Loucy (cell line): Measurements from ENCODE around the gene ALAS1.
A peak's percentile ranks its signal among the peaks of the same experiment; 100 is the strongest.

Experiments
- H2AFZ ChIP-seq: fragments of 200-600 bp; sonication (generic); 2 replicates; pipeline ENCODE4 v1.6.0; 2016; ENCODE audit warnings: antibody characterized with exemption, mild to moderate bottlenecking, low read length, moderate library complexity
- H3F3A ChIP-seq: fragments of 200-600 bp; 2 replicates; pipeline ENCODE4 v1.6.0; 2016; ENCODE audit warnings: antibody characterized with exemption, low read depth, mild to moderate bottlenecking
- H3K27me3 ChIP-seq: fragments of 200-600 bp; sonication (generic); 2 replicates; pipeline ENCODE4 v1.6.1; 2014; ENCODE audit warnings: low read length, mild to moderate bottlenecking; ENCODE audit not compliant: insufficient read depth, poor library complexity, severe bottlenecking
- H3K36me3 ChIP-seq: fragments of 200-600 bp; sonication (generic); 2 replicates; pipeline ENCODE4 v1.6.1; 2016; ENCODE audit warnings: low read length; ENCODE audit not compliant: insufficient read depth
- H3K4me1 ChIP-seq: fragments of 200-600 bp; sonication (generic); 2 replicates; pipeline ENCODE4 v1.5.1; 2014; ENCODE audit warnings: low read length, mild to moderate bottlenecking; ENCODE audit not compliant: insufficient read depth, poor library complexity, severe bottlenecking
- H3K4me2 ChIP-seq: fragments of 200-600 bp; sonication (generic); 2 replicates; pipeline ENCODE4 v1.6.0; 2014; ENCODE audit warnings: antibody characterized with exemption, low read length, low read depth, mild to moderate bottlenecking; ENCODE audit not compliant: poor library complexity, severe bottlenecking
- H3K4me3 ChIP-seq: fragments of 200-600 bp; sonication (generic); 2 replicates; pipeline ENCODE4 v1.5.1; 2014; ENCODE audit warnings: low read length, mild to moderate bottlenecking, mixed read lengths; ENCODE audit not compliant: poor library complexity, severe bottlenecking
- H3K79me2 ChIP-seq: fragments of 200-600 bp; sonication (generic); 2 replicates; pipeline ENCODE4 v1.6.1; 2014; ENCODE audit warnings: low read length; ENCODE audit not compliant: insufficient read depth
- H3K9ac ChIP-seq: fragments of 200-600 bp; sonication (generic); 2 replicates; pipeline ENCODE4 v1.6.0; 2014; ENCODE audit warnings: mild to moderate bottlenecking, low read depth, low read length, moderate library complexity; ENCODE audit not compliant: poor library complexity, severe bottlenecking
- H3K9me2 ChIP-seq: fragments of 200-600 bp; sonication (generic); replicated peaks from 2 replicates; pipeline ENCODE4 v1.6.1; 2016; ENCODE audit warnings: low read depth, low read length, mixed read lengths
- H3K9me3 ChIP-seq: fragments of 200-600 bp; sonication (generic); 2 replicates; pipeline ENCODE4 v1.6.1; 2014; ENCODE audit warnings: mild to moderate bottlenecking, antibody characterized with exemption, low read length, low read depth; ENCODE audit not compliant: insufficient read depth
- H4K20me1 ChIP-seq: fragments of 200-600 bp; sonication (generic); 2 replicates; pipeline ENCODE4 v1.6.0; 2014; ENCODE audit warnings: antibody characterized with exemption, low read length, mild to moderate bottlenecking; ENCODE audit not compliant: insufficient read depth, poor library complexity, severe bottlenecking
- EZH2phosphoT487 ChIP-seq: fragments of 200-600 bp; IDR thresholded peaks from 2 replicates; pipeline ENCODE4 v1.6.1; 2018; ENCODE audit warnings: antibody characterized with exemption, mild to moderate bottlenecking, moderate library complexity, borderline replicate concordance
- TF ChIP-seq, protein P1 (sequence below): fragments of 200-600 bp; sonication (generic); conservative IDR thresholded peaks from 2 replicates; pipeline ENCODE4 v1.5.1; 2014; ENCODE audit warnings: mild to moderate bottlenecking, antibody characterized with exemption, low read length

Gene ALAS1

DNA sequence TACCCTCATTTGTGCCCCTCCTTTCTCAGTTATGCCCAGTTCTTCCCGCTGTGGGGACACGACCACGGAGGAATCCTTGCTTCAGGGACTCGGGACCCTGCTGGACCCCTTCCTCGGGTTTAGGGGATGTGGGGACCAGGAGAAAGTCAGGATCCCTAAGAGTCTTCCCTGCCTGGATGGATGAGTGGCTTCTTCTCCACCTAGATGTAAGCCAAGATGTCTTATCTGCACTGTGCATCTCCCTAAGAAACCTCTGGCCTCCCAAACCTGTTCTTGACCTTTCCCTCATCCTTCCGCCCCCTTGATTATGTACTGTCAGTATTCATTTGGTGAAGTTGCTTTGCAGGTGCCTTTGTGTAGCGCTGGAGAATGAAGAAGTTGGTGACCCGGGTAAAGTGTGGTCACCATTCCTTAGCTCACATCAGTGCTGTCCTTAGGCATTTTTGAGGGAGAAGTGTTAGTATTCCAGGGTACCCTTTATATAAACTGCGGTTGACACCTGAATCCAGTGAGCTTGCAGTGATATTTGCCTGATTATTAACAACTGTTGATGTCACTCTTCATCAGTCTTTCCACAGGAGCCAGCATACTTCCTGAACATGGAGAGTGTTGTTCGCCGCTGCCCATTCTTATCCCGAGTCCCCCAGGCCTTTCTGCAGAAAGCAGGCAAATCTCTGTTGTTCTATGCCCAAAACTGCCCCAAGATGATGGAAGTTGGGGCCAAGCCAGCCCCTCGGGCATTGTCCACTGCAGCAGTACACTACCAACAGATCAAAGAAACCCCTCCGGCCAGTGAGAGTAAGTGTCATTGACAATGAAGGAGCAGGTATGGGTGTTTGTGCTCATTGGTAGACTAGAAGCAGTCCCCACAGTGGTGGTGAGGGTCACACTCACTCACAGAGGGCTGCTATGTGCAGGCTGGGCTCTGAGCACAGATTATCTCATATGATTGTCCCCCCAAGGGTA, 966 bp downstream of the ALAS1 start:
- Histone ChIP-seq H3K9me2 (no peaks in the 10 kb centered on the region), H3K4me3 (peak overlapping the region; percentile 100), H3K79me2 (peaks cover 53% of the 10 kb centered on the region), H3K27me3 (no peaks in the 10 kb centered on the region), H3K36me3 (peaks cover 18% of the 10 kb centered on the region), H3K9ac (peak overlapping the region; percentile 98), H4K20me1 (peaks cover 25% of the 10 kb centered on the region), H3K9me3 (no peaks in the 10 kb centered on the region), H2AFZ (no peak overlapping the region), H3F3A (no peaks in the 10 kb centered on the region), H3K4me2 (peak overlapping the region; percentile 100), H3K4me1 (peaks cover 56% of the 10 kb centered on the region)
- no peak for TF ChIP-seq EZH2phosphoT487
- TF ChIP-seq, protein P1, sequence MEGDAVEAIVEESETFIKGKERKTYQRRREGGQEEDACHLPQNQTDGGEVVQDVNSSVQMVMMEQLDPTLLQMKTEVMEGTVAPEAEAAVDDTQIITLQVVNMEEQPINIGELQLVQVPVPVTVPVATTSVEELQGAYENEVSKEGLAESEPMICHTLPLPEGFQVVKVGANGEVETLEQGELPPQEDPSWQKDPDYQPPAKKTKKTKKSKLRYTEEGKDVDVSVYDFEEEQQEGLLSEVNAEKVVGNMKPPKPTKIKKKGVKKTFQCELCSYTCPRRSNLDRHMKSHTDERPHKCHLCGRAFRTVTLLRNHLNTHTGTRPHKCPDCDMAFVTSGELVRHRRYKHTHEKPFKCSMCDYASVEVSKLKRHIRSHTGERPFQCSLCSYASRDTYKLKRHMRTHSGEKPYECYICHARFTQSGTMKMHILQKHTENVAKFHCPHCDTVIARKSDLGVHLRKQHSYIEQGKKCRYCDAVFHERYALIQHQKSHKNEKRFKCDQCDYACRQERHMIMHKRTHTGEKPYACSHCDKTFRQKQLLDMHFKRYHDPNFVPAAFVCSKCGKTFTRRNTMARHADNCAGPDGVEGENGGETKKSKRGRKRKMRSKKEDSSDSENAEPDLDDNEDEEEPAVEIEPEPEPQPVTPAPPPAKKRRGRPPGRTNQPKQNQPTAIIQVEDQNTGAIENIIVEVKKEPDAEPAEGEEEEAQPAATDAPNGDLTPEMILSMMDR = no peak

DNA sequence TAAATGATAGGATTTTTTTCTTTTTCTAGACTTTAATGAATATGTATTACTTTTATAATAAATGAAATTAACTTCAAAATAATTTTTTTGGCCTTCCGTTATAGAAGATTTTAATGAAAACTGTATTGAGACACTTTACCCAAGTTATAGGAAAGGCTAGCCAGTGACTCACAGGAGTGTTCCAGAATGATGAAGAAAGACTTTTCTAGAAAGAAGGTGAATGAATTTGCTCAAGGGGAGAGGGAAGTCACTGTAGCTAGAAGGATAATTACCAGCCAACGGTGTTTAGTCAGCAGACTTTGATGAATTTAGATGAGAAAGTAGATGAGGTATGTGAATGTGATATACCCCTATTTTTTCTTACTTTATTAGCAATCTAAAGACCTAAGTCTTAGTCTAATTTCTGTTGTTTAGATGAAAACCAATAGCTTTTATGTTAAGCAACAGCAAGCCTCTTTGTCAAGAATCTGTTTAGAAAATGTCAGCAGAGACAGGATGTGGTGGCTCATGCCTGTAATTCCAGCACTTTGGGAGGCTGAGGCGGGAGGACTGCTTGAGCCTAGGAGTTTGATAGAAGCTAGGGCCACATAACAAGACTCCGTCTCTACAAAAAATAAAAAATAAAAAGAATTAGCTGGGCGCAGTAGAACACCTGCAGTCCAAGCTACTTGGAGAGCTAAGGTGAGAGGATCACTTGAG, 3.2 kb downstream of the ALAS1 start:
- Histone ChIP-seq H3K4me1 (peaks cover 56% of the 10 kb centered on the region), H3K4me2 (peak overlapping the region; percentile 100), H3K9ac (peak overlapping the region; percentile 52), H2AFZ (no peak overlapping the region), H4K20me1 (peaks cover 25% of the 10 kb centered on the region), H3K9me2 (no peaks in the 10 kb centered on the region), H3K36me3 (peaks cover 40% of the 10 kb centered on the region), H3F3A (no peaks in the 10 kb centered on the region), H3K79me2 (peaks cover 64% of the 10 kb centered on the region), H3K27me3 (no peaks in the 10 kb centered on the region), H3K9me3 (no peaks in the 10 kb centered on the region), H3K4me3 (peak overlapping the region; percentile 100)
- TF ChIP-seq EZH2phosphoT487 = no peak
- TF ChIP-seq, protein P1 = no peak

DNA sequence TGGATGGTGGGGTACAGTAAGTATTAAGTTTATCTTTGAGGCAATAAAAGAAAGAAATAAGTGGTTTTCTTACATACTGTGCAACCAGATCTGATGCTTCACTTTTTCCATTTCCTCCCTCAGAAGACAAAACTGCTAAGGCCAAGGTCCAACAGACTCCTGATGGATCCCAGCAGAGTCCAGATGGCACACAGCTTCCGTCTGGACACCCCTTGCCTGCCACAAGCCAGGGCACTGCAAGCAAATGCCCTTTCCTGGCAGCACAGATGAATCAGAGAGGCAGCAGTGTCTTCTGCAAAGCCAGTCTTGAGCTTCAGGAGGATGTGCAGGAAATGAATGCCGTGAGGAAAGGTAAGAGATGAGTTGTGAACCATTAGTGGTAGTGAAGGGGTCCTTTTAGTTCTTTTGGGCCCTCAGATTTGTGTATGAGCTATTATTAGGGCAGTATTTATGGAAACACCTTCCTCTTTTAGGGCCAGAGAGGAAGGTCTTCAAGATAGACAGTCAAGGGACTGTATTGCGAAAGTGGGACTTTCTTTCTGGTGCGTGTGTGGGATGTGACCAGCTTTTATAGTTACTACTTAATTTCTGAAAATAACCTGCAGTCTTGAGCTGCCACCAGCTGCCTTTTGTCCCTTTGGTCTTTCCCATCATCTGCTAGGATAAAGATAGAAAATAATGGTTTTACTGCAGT, 4.6 kb downstream of the ALAS1 start:
- Histone ChIP-seq H3K4me1 (peaks cover 51% of the 10 kb centered on the region), H2AFZ (no peak overlapping the region), H3K9me3 (no peaks in the 10 kb centered on the region), H3K4me3 (peak overlapping the region; percentile 30), H4K20me1 (peaks cover 25% of the 10 kb centered on the region), H3K36me3 (peaks cover 51% of the 10 kb centered on the region), H3K4me2 (peak overlapping the region; percentile 100), H3K9me2 (no peaks in the 10 kb centered on the region), H3K27me3 (no peaks in the 10 kb centered on the region), H3F3A (no peaks in the 10 kb centered on the region), H3K79me2 (peaks cover 69% of the 10 kb centered on the region), H3K9ac (no peak overlapping the region)
- no peak for TF ChIP-seq EZH2phosphoT487
- TF ChIP-seq, protein P1 = no peak
